GM23248 (cell line): ENCODE measurements around the gene GABBR1. TPM values are rescaled to one million over a fixed set of nuclear protein-coding genes. Genes with fewer than 3 reads are reported as not detected.
A peak's percentile ranks its signal among the peaks of the same experiment; 100 is the strongest.

ENCODE experiments used
- DNase-seq: peaks from one replicate; pipeline ENCODE4 v3.0.0-alpha.2; 2015
- H2AFZ ChIP-seq: fragments of 200-600 bp; sonication (generic); 2 replicates; pipeline ENCODE4 v1.6.1; 2016; ENCODE audit warnings: antibody characterized with exemption
- H3F3A ChIP-seq: fragments of 200-600 bp; sonication (generic); 2 replicates; pipeline ENCODE4 v1.6.1; 2016; ENCODE audit warnings: mild to moderate bottlenecking, antibody characterized with exemption, mixed run types; ENCODE audit not compliant: insufficient read depth
- H3K27ac ChIP-seq: fragments of 200-600 bp; sonication (generic); 2 replicates; pipeline ENCODE4 v1.5.1; 2016; ENCODE audit warnings: mild to moderate bottlenecking
- H3K27me3 ChIP-seq: fragments of 200-600 bp; sonication (generic); replicated peaks from 2 replicates; pipeline ENCODE4 v1.6.1; 2016; ENCODE audit warnings: mild to moderate bottlenecking; ENCODE audit not compliant: insufficient read depth
- H3K36me3 ChIP-seq: fragments of 200-600 bp; sonication (generic); 2 replicates; pipeline ENCODE4 v1.6.1; 2016; ENCODE audit warnings: low read depth, mild to moderate bottlenecking
- H3K4me1 ChIP-seq: fragments of 200-600 bp; sonication (generic); 2 replicates; pipeline ENCODE4 v1.6.1; 2016; ENCODE audit warnings: mild to moderate bottlenecking; ENCODE audit not compliant: insufficient read depth
- H3K4me2 ChIP-seq: fragments of 200-600 bp; sonication (generic); one replicate; pipeline ENCODE4 v1.6.1; 2016; ENCODE audit warnings: mild to moderate bottlenecking; ENCODE audit not compliant: unreplicated experiment
- H3K4me3 ChIP-seq: fragments of 200-600 bp; sonication (generic); 2 replicates; pipeline ENCODE4 v1.5.1; 2016; ENCODE audit warnings: mild to moderate bottlenecking
- H3K79me2 ChIP-seq: fragments of 200-600 bp; sonication (generic); 2 replicates; pipeline ENCODE4 v1.6.1; 2016; ENCODE audit warnings: mild to moderate bottlenecking; ENCODE audit not compliant: insufficient read depth
- H3K9ac ChIP-seq: fragments of 200-600 bp; sonication (generic); 2 replicates; pipeline ENCODE4 v1.6.1; 2016; ENCODE audit warnings: mild to moderate bottlenecking
- H3K9me2 ChIP-seq: fragments of 200-600 bp; sonication (generic); 2 replicates; pipeline ENCODE4 v1.6.1; 2016; ENCODE audit warnings: mixed run types, mild to moderate bottlenecking, moderate library complexity; ENCODE audit not compliant: insufficient read depth
- H3K9me3 ChIP-seq: fragments of 200-600 bp; sonication (generic); one replicate; pipeline ENCODE4 v1.6.1; 2017; ENCODE audit warnings: low read depth
- H4K20me1 ChIP-seq: fragments of 200-600 bp; sonication (generic); 2 replicates; pipeline ENCODE4 v1.6.0; 2016; ENCODE audit not compliant: insufficient read depth
- EZH2 ChIP-seq: fragments of 200-600 bp; sonication (generic); IDR thresholded peaks from 2 replicates; pipeline ENCODE4 v1.6.1; 2018; ENCODE audit warnings: antibody characterized with exemption, mild to moderate bottlenecking; ENCODE audit not compliant: insufficient read depth, poor library complexity, severe bottlenecking
- EZH2phosphoT487 ChIP-seq: fragments of 200-600 bp; sonication (generic); IDR thresholded peaks from 2 replicates; pipeline ENCODE4 v1.6.1; 2018; ENCODE audit warnings: antibody characterized with exemption, moderate library complexity, mild to moderate bottlenecking, low read depth; ENCODE audit not compliant: insufficient read depth
- WGBS, 2 experiments: methylation state at CpG; one replicate each; pipeline ENCODE4 v1.1.6; 2015 to 2017; ENCODE audit warnings: low lambda C conversion rate in 2 of 2, low coverage in 1 of 2; ENCODE audit errors: missing lambda C conversion rate in 2 of 2; 5-methylcytosine and 5-hydroxymethylcytosine counted together
- in situ Hi-C: fragments of 300-500 bp; cut with MboI; formaldehyde crosslinking; loops from 2 replicates; pipeline ENCODE4 v1.15.0; 2020
- polyA plus RNA-seq: library from polyadenylated mRNA; unstranded; fragments of >200 nt; fragmentation: Nextera tagmentation; extraction: Ambion mirVana; gene quantifications from 2 replicates; pipeline ENCODE4 v1.2.1, GENCODE V29; 2016
- total RNA-seq: library from RNA; depleted of rRNA; stranded (reverse); fragments of >200 nt; shearing (Covaris generic); gene quantifications from 2 replicates; pipeline ENCODE4 v1.2.3, GENCODE V29; 2014

Gene GABBR1
- total and polyA plus RNA-seq, 2 experiments from 2014 or later, result 5.3 to 6.1 TPM

DNA sequence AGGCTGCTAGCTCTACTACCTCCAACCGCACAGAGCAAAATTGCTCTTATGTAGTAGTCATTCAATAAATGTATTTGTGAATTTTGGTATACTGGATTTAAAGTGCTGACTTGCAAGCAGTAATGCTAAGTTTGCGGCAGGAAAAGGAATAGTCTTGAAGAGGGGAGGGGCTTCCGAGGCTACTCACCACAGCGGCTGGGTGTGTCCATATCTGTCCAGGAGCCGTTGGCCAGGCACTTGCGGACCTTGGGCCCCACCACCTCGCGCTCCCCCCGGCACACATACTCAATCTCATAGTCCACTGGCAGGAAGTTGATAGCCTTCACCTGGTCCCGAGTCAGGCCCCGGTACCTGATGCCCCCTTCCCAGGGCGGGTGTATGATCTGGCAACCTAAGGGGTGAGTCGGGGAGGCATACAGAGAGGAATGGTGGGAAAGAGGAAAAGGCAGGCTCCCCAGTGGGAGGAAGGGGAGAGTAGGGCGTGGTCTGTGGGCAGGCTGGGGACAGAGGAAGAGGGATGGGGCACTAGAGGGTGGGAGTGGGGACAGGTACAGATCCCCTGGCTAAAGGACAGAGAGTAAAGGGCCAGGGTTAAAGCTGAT lies 1.7 kb downstream of the GABBR1 start:
- no peak overlapping the region for H3K4me2 ChIP-seq
- no peaks in the 10 kb centered on the region for H3K27me3 ChIP-seq
- no peaks in the 10 kb centered on the region for H3K9me2 ChIP-seq
- no peaks in the 10 kb centered on the region for H4K20me1 ChIP-seq
- no peak overlapping the region for H3K27ac ChIP-seq
- H3K4me3 ChIP-seq, result no peak overlapping the region; the same call in 1 of the 2 replicates
- H3K4me1 ChIP-seq, result peaks cover 5% of the 10 kb centered on the region; the same call in 1 of the 2 replicates
- no peak for DNase-seq
- H3F3A ChIP-seq, result no peaks in the 10 kb centered on the region
- no peaks in the 10 kb centered on the region for H3K36me3 ChIP-seq
- H3K79me2 ChIP-seq, result peaks cover 22% of the 10 kb centered on the region
- 97 to 98% methylated on average over 14 of the region's 14 CpGs for WGBS, 2 experiments
- H2AFZ ChIP-seq, result no peak overlapping the region
- in situ Hi-C loops, result no loop called here
- no peaks in the 10 kb centered on the region for H3K9me3 ChIP-seq
- TF ChIP-seq EZH2 (no peak), EZH2phosphoT487 (no peak)
- H3K9ac ChIP-seq, result no peak overlapping the region

DNA sequence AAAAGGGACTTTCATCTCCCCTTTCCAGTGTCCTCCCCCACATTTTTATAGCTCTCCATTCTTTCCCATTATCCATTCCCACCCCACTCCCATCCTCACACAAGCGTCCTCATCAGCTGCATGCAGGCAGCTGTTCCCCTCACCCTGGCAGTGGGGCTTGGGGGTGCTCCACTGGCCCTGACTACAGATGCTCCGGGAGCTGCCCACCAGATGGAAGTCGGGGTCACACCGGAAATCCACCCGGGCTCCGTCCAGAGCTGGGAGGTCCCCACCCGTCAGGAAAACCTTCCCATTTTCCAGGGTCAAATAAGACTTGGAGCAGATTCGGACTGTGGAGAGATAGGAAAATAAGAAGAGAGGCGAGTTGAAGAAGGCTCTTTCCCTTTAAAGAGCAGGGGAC lies 2.7 kb downstream of the GABBR1 start:
- H3F3A ChIP-seq, result no peaks in the 10 kb centered on the region
- peaks cover 22% of the 10 kb centered on the region for H3K79me2 ChIP-seq
- in situ Hi-C loops, result no loop called here
- WGBS, 2 experiments, result 97 to 99% methylated on average over 7 to 9 of the region's 9 CpGs
- H4K20me1 ChIP-seq, result no peaks in the 10 kb centered on the region
- no peak overlapping the region for H3K4me3 ChIP-seq
- no peak overlapping the region for H2AFZ ChIP-seq
- no peak for DNase-seq
- H3K27me3 ChIP-seq, result no peaks in the 10 kb centered on the region
- no peak overlapping the region for H3K4me2 ChIP-seq
- no peak overlapping the region for H3K27ac ChIP-seq
- H3K9me3 ChIP-seq, result no peaks in the 10 kb centered on the region
- H3K9me2 ChIP-seq, result no peaks in the 10 kb centered on the region
- H3K36me3 ChIP-seq, result no peaks in the 10 kb centered on the region
- TF ChIP-seq EZH2, result no peak
- TF ChIP-seq EZH2phosphoT487, result no peak
- H3K9ac ChIP-seq, result no peak overlapping the region
- peaks cover 5% of the 10 kb centered on the region; the same call in 1 of the 2 replicates for H3K4me1 ChIP-seq

DNA sequence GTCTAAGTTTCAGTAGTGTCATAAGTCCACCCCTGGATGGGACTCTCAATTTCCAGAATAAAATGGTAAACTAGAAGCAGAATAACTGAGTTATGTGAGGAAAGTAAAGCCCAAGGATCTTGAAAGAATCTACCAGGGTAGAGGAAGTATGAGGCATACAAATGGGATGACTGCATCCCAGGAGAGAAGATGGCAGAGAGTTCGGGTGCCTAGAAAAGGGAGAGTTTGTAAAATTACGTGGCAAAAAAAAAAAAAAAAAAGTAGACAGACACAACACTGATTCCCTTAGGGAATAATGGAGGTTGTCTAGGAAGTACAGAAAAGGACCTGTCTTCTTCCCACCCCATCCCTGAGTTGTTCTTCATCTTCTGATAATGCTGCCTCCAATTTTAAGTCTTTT lies 3.4 kb downstream of the GABBR1 start:
- H2AFZ ChIP-seq, result no peak overlapping the region
- H3K9me3 ChIP-seq, result no peaks in the 10 kb centered on the region
- 0 out of 2 replicates have a peak overlapping the region, but pooled peaks have one; percentile 83 for H3K9ac ChIP-seq
- in situ Hi-C loops, result no loop called here
- H3K4me3 ChIP-seq, result 0 out of 2 replicates have a peak overlapping the region, but pooled peaks have one; percentile 84
- no peaks in the 10 kb centered on the region for H3F3A ChIP-seq
- peak overlapping the region; percentile 66 for H3K4me2 ChIP-seq
- H4K20me1 ChIP-seq, result no peaks in the 10 kb centered on the region
- no peaks in the 10 kb centered on the region for H3K9me2 ChIP-seq
- H3K79me2 ChIP-seq, result peaks cover 22% of the 10 kb centered on the region
- TF ChIP-seq EZH2, result no peak
- no peak for TF ChIP-seq EZH2phosphoT487
- no peaks in the 10 kb centered on the region for H3K27me3 ChIP-seq
- 68 to 71% methylated on average over 2 of the region's 2 CpGs for WGBS, 2 experiments
- DNase-seq, result peak; percentile 24
- H3K4me1 ChIP-seq, result peaks cover 5% of the 10 kb centered on the region; the same call in 1 of the 2 replicates
- H3K27ac ChIP-seq, result no peak overlapping the region
- no peaks in the 10 kb centered on the region for H3K36me3 ChIP-seq

GRCh38 chr6:29628419-29629281 lies 4.3 kb downstream of the GABBR1 start:
- H4K20me1 ChIP-seq, result no peaks in the 10 kb centered on the region
- H3K4me3 ChIP-seq, result peak overlapping the region; percentile 84
- H3K4me2 ChIP-seq, result peak overlapping the region; percentile 67
- peak overlapping the region; percentile 42 for H3K27ac ChIP-seq
- no peaks in the 10 kb centered on the region for H3K36me3 ChIP-seq
- WGBS, 2 experiments, result 13 to 14% methylated on average over 16 to 32 of the region's 32 CpGs
- DNase-seq, result peak; percentile 90
- no peaks in the 10 kb centered on the region for H3K27me3 ChIP-seq
- H3K9me2 ChIP-seq, result no peaks in the 10 kb centered on the region
- no peaks in the 10 kb centered on the region for H3K9me3 ChIP-seq
- in situ Hi-C loops, result no loop called here
- H3K4me1 ChIP-seq, result peaks cover 5% of the 10 kb centered on the region; the same call in 1 of the 2 replicates
- H2AFZ ChIP-seq, result peak overlapping the region; percentile 93
- H3K9ac ChIP-seq, result peak overlapping the region; percentile 83
- peaks cover 22% of the 10 kb centered on the region for H3K79me2 ChIP-seq
- TF ChIP-seq EZH2, result no peak
- TF ChIP-seq EZH2phosphoT487, result no peak
- no peaks in the 10 kb centered on the region for H3F3A ChIP-seq
